ENCODE results near the gene RNF26. TPM values are rescaled to one million over a fixed set of nuclear protein-coding genes. Genes with fewer than 3 reads are reported as not detected.

RNF26 gene
- total and polyA plus RNA-seq, 2 of the 13 experiments (the other 11 are each of a cell fraction or from before 2014, with no cell fraction given) = 11.9 to 26.3 TPM

DNA sequence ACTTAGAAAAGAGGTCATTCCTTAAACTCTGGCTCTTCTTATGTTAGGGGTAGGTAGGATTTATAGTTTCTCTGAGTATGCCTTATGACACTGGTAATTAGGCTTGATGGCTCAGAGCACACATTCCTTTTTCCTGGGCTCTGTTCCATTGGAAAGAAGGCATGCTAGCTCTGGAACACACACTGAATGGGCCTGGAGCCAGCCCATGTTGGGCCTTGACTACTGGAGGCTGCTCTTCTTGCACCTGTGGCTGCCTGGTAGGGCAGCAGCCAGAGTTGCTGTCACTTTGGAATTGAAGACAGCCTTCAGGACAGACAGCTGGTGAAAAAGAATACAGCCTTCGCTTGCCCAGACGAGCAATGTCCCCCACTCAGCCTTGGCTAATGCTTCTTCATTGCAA, 35.6 kb upstream of the RNF26 start:
- Histone ChIP-seq H3K36me3 (replicated peaks in 1 of 2; ENCODE audit: control insufficient read depth in 1 of 2, insufficient read depth in 2 of 2, low read length in 2 of 2) (peaks cover 18 to 45% of the 10 kb centered on the region in 2 experiments), H3K9me3 (ENCODE audit: low read length) (no peaks in the 10 kb centered on the region), H3K4me1 (ENCODE audit: insufficient read depth, low read length) (no peaks in the 10 kb centered on the region), H3K79me2 (ENCODE audit: insufficient read depth, low read length) (no peaks in the 10 kb centered on the region), H3K27ac (ENCODE audit: extremely low read length, insufficient read depth, low read length) (no peak overlapping the region), H3K4me3 (replicated peaks in 1 of 3; ENCODE audit: insufficient read depth in 1 of 3, low read depth in 2 of 3, low read length in 3 of 3) (no peak overlapping the region), H4K20me1 (ENCODE audit: insufficient read depth, low read length) (no peaks in the 10 kb centered on the region), H2AFZ (ENCODE audit: low read length) (no peak overlapping the region), H3K27me3 (ENCODE audit: control insufficient read depth in 1 of 2, insufficient read depth in 2 of 2, low read length in 2 of 2) (no peaks in the 10 kb centered on the region), H3K4me2 (ENCODE audit: low read depth, low read length) (no peak overlapping the region), H3K9ac (ENCODE audit: insufficient read depth, low read depth, low read length) (no peak overlapping the region)
- no peak for TF ChIP-seq ATF5 (CRISPR knock-in tag; IDR thresholded peaks at IDR 0.05; ENCODE audit: low read depth)
- TF ChIP-seq WIZ (CRISPR knock-in tag; IDR thresholded peaks at IDR 0.05) = no peak
- TF ChIP-seq, protein P1, sequence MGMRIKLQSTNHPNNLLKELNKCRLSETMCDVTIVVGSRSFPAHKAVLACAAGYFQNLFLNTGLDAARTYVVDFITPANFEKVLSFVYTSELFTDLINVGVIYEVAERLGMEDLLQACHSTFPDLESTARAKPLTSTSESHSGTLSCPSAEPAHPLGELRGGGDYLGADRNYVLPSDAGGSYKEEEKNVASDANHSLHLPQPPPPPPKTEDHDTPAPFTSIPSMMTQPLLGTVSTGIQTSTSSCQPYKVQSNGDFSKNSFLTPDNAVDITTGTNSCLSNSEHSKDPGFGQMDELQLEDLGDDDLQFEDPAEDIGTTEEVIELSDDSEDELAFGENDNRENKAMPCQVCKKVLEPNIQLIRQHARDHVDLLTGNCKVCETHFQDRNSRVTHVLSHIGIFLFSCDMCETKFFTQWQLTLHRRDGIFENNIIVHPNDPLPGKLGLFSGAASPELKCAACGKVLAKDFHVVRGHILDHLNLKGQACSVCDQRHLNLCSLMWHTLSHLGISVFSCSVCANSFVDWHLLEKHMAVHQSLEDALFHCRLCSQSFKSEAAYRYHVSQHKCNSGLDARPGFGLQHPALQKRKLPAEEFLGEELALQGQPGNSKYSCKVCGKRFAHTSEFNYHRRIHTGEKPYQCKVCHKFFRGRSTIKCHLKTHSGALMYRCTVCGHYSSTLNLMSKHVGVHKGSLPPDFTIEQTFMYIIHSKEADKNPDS (CRISPR knock-in tag; IDR thresholded peaks at IDR 0.05) = no peak
- no peak for TF ChIP-seq ELF1 (CRISPR knock-in tag; IDR thresholded peaks at IDR 0.05)
- BruUV-seq (replicated peaks) = no TSS peak
- DNase-seq (ENCODE audit: low spot score) = no peak
- in situ Hi-C loops (cut with HindIII; ENCODE audit: extremely low pct_ligation_motif_present, low pct_unique_long_range_greater_than_20kb) (no loop called here), intact Hi-C loops (cut with micrococcal nuclease; ENCODE audit: unreplicated experiment) (no loop called here)
- POLR2A ChIA-PET = no interaction called here
- FAIRE-seq = no peak
- 90% methylated on average over 2 of the region's 2 CpGs for WGBS (ENCODE audit: low lambda C conversion rate)
- no peak for ATAC-seq
- CTCF ChIA-PET (ENCODE audit: low intra/inter-chr PET ratio, low total read pairs) = no interaction called here

GRCh38 chr11:119299416-119299815, 34.9 kb upstream of the RNF26 start:
- Histone ChIP-seq H3K4me2 (ENCODE audit: low read depth, low read length) (no peak overlapping the region), H3K27ac (ENCODE audit: extremely low read length, insufficient read depth, low read length) (no peak overlapping the region), H3K9me3 (ENCODE audit: low read length) (no peaks in the 10 kb centered on the region), H3K27me3 (ENCODE audit: control insufficient read depth in 1 of 2, insufficient read depth in 2 of 2, low read length in 2 of 2) (no peaks in the 10 kb centered on the region), H3K79me2 (ENCODE audit: insufficient read depth, low read length) (no peaks in the 10 kb centered on the region), H3K9ac (ENCODE audit: insufficient read depth, low read depth, low read length) (no peak overlapping the region), H4K20me1 (ENCODE audit: insufficient read depth, low read length) (no peaks in the 10 kb centered on the region), H3K4me1 (ENCODE audit: insufficient read depth, low read length) (no peaks in the 10 kb centered on the region), H2AFZ (ENCODE audit: low read length) (no peak overlapping the region), H3K4me3 (replicated peaks in 1 of 3; ENCODE audit: insufficient read depth in 1 of 3, low read depth in 2 of 3, low read length in 3 of 3) (no peak overlapping the region), H3K36me3 (replicated peaks in 1 of 2; ENCODE audit: control insufficient read depth in 1 of 2, insufficient read depth in 2 of 2, low read length in 2 of 2) (peaks cover 18 to 45% of the 10 kb centered on the region in 2 experiments)
- BruUV-seq (replicated peaks) = no TSS peak
- ATAC-seq = no peak
- no peak for FAIRE-seq
- intact Hi-C loops (cut with micrococcal nuclease; ENCODE audit: unreplicated experiment) = no loop called here
- ChIA-PET POLR2A (no interaction called here), CTCF (ENCODE audit: low intra/inter-chr PET ratio, low total read pairs) (no interaction called here)
- DNase-seq (ENCODE audit: low spot score) = no peak
- WGBS (ENCODE audit: low lambda C conversion rate) = 98% methylated on average over 9 of the region's 9 CpGs
- in situ Hi-C loops (cut with HindIII; ENCODE audit: extremely low pct_ligation_motif_present, low pct_unique_long_range_greater_than_20kb) = no loop called here
- TF ChIP-seq, protein P2, sequence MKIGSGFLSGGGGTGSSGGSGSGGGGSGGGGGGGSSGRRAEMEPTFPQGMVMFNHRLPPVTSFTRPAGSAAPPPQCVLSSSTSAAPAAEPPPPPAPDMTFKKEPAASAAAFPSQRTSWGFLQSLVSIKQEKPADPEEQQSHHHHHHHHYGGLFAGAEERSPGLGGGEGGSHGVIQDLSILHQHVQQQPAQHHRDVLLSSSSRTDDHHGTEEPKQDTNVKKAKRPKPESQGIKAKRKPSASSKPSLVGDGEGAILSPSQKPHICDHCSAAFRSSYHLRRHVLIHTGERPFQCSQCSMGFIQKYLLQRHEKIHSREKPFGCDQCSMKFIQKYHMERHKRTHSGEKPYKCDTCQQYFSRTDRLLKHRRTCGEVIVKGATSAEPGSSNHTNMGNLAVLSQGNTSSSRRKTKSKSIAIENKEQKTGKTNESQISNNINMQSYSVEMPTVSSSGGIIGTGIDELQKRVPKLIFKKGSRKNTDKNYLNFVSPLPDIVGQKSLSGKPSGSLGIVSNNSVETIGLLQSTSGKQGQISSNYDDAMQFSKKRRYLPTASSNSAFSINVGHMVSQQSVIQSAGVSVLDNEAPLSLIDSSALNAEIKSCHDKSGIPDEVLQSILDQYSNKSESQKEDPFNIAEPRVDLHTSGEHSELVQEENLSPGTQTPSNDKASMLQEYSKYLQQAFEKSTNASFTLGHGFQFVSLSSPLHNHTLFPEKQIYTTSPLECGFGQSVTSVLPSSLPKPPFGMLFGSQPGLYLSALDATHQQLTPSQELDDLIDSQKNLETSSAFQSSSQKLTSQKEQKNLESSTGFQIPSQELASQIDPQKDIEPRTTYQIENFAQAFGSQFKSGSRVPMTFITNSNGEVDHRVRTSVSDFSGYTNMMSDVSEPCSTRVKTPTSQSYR (CRISPR knock-in tag; IDR thresholded peaks at IDR 0.05; ENCODE audit: borderline replicate concordance) = no peak
- TF ChIP-seq, protein P3, sequence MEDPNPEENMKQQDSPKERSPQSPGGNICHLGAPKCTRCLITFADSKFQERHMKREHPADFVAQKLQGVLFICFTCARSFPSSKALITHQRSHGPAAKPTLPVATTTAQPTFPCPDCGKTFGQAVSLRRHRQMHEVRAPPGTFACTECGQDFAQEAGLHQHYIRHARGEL (CRISPR knock-in tag; IDR thresholded peaks at IDR 0.05) = no peak
- TF ChIP-seq, protein P4, sequence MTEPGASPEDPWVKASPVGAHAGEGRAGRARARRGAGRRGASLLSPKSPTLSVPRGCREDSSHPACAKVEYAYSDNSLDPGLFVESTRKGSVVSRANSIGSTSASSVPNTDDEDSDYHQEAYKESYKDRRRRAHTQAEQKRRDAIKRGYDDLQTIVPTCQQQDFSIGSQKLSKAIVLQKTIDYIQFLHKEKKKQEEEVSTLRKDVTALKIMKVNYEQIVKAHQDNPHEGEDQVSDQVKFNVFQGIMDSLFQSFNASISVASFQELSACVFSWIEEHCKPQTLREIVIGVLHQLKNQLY (CRISPR knock-in tag; IDR thresholded peaks at IDR 0.05) = no peak
- TF ChIP-seq HCFC1 (IDR thresholded peaks at IDR 0.05; ENCODE audit: low read depth, low read length) (no peak), HNRNPH1 (optimal IDR thresholded peaks at IDR 0.05; ENCODE audit: low read depth, low read length) (no peak), DNMT3B (CRISPR knock-in tag; conservative IDR thresholded peaks at IDR 0.05) (no peak), ZNF784 (CRISPR knock-in tag; IDR thresholded peaks at IDR 0.05; ENCODE audit: borderline replicate concordance) (no peak), ZNF121 (CRISPR knock-in tag; IDR thresholded peaks at IDR 0.05) (no peak)
